H54 (cell line): ENCODE measurements around the gene FAM240A.

ENCODE experiments used
- DNase-seq: peaks from one replicate; pipeline ENCODE4 v3.0.0; 2011; ENCODE audit warnings: low spot score, mixed read lengths; ENCODE audit not compliant: insufficient read length
- FAIRE-seq: peaks from 3 replicates; lab custom pipeline; 2011; peaks lifted over from hg19 to GRCh38; lab: Jason Lieb, UNC
- POLR2A ChIP-seq: IDR thresholded peaks from 2 replicates; pipeline ENCODE4 v1.6.1; 2011; ENCODE audit warnings: low read depth, mild to moderate bottlenecking, low read length

Gene FAM240A

DNA sequence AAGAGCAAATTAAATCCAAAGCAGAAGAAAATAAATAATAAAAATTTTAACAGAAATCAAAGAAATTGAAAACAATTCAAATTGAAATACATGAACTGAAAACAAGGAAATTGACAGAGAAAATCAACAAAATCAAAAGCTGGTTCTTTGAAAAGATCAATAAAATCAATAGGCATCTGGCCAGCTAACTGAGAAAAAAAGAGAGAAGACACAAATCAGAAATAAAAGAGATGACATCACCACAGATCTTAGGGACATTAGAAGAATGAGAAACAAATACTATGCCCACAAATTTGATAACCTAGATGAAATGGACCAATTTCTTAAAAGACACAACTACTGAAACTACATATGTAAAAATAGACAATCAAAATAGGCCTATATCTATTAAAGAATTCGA lies 38.8 kb downstream of the FAM240A start:
- FAIRE-seq: no peak
- TF ChIP-seq POLR2A: no peak
- DNase-seq: no peak

DNA sequence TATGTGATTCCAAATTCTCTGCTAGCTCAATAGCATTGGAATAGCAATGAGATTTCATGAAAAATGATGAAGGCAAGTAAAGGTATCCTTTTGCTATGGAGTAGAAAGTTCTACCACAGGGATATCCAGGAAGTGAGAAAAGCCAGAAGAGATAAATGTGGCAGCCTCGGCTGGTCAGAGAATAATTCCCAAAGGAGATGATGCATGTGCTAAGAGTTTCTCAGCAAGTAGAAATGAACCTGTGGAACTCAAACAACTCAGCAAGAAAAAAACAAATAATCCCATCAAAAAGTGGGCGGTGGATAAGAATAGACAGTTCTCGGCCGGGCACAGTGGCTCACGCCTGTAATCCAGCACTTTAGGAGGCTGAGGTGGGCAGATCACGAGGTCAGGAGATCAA lies 42.9 kb downstream of the FAM240A start:
- FAIRE-seq (no peak), DNase-seq (no peak)
- TF ChIP-seq POLR2A: no peak

DNA sequence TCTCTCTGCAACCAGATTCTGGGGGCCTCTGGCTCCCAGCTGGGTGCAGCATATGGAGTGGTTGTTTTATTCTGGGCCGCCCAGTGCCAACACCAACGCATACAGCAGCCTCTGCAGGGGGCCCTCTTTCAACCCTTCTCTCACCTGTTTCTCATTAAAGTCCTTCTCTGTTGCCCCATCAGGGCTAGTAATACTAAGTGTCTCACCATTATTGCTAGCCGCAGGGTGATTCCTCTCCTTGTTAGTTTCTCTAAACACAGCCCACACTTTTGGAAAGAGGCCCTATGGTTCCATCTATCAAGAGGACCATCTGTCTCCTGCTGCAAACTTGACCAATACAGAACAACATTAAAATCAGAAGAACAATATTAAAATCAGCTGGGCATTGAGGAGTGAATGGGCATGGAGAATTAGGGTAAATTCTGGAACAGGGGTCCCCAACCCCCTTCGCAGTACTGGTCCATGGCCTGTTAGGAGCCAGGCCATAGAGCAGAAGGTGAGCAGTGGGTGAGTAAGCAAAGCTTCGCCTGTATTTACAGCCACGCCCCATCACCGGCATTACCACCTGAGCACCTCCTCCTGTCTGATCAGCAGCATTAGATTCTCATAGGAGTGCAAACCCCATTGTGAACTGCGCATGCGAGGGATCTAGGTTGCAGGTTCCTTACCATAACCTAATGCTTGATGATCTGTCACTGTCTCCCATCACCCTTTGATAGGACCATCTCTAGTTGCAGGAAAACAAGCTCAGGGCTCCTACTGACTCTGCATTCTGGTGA lies 44.6 kb downstream of the FAM240A start:
- no peak for TF ChIP-seq POLR2A
- FAIRE-seq (no peak), DNase-seq (no peak)

DNA sequence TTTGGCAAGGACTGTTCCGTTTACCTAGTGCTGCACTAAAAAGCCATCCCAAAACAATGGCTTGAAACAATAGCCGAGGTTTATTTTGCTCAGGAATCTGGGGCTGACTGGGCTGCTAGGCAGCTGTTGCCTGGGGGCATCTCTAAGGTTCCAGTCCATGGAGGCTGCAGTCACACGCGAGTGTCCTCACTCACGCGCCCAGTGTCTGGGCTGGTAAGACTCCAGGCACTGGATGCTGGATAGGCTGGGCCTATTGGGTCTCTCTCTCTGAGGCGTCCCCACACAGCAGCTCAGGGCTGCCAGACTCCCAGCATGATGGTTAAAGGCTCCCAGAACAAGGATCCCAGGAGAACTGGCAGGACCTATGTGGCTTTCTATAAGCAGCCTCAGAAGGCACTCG lies 47.0 kb downstream of the FAM240A start:
- no peak for DNase-seq
- no peak for TF ChIP-seq POLR2A
- no peak for FAIRE-seq

DNA sequence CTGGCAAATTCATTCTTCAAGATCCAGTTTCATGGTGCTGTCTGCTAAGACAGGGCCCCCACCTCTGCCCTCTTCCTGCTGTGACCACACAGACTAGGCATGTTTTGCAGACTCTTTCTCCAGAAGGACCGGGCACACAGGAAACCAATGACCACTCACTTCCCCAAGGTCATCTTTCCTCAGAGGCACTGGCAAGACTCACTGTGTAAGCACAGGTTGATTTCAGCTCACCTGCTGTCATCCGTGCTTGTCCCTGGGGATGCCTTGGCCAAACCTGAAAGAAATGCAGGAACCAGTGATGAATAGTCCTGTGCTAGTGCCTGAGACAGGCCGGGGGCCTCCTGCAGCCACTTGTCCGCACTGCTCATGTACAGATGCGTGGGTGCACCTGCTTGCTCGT lies 47.7 kb downstream of the FAM240A start:
- DNase-seq: no peak
- TF ChIP-seq POLR2A: no peak
- FAIRE-seq: no peak

DNA sequence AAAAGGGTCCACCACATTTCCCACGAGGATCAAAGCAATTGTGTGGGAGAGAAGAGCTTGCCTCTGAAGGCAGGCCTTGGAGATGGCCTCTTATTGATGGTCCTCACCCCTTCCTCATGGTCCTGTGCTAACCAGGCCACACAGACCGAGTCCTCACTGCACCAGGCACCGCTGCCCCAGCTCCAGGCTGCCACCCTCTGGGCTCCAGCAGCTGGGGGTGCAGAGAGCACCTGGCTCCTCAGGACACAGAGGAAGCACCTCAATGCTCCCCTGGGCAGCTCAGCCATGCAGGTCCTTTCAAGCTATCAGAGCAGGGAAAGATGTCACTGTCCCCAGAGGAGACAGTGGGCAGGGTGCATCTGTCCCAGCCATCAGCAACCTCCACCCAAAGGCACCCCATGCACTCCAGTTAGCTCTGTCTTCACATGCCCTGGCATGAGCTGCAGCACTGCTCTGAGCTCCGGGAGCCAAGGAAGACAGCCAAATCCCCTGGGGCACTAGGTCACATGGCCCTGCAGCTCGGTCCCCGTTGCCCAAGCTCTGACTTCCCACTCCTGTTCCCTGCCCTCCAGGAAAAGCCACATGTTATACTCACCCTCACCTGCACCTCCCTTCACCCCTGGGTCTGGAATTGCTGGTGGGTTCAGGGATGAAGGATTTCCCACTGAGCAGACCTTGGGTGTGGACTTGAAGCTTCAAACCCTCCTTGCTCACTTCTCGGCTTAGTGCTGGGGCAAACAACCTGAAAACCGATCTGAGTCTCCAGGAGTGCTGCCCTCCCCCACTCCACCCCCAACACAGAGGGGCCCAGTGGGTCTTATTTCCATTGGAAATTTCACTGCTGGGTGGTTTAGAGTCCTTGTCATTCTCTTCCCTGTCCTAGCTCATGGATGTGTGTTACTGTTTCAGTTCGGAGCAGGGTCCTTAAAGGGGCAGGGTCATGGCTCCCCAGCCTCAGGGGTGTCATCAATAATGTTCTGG lies 48.5 kb downstream of the FAM240A start:
- TF ChIP-seq POLR2A: no peak
- DNase-seq (no peak), FAIRE-seq (no peak)

DNA sequence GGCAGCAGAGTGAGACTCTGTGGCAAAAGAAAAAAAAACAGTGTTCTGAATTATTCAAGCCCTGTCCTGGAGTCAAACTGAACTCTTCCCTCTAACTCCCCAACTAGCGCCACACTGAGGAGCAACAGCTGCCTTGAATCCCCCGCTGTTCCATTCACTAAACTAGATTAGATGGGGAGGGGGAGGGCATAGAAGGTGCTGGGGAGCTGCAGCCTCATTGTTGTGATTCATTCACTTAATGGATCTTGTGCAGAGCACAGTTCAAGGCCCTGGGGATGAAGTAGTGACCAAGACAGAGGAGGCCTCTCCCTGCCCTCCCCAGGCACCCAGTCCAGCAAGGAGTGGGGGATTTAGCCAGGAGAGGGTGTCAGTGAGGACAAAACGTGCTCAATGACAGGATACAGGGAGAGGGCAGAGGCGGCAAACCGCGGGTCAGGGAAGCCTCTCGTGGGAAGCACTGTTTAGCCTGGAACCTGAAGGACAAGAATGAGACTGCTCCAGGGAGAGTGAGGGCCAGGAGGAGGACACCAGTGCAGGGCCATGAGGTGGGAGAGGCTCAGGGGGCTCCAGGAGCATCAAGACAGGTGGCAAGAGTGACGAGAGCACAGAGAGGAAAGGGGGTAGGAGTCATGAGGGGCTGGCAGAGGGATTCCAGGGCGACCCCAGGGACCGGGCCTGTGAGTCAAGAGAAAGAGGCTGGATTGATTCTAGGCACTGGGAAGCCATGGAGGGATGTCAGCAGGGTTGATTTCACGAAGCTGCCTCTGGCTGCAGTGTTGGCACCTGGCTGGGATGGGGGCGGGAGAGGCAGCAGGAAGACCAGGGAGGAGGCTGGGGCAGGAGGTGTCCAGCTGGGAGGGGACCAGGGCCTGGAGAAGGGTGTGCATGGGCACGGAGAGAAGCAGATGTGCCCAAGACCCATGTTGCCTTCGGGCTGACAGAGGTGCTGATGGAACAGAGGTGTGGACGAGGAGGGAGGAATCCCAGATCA lies 49.7 kb downstream of the FAM240A start:
- no peak for FAIRE-seq
- DNase-seq: no peak

DNA sequence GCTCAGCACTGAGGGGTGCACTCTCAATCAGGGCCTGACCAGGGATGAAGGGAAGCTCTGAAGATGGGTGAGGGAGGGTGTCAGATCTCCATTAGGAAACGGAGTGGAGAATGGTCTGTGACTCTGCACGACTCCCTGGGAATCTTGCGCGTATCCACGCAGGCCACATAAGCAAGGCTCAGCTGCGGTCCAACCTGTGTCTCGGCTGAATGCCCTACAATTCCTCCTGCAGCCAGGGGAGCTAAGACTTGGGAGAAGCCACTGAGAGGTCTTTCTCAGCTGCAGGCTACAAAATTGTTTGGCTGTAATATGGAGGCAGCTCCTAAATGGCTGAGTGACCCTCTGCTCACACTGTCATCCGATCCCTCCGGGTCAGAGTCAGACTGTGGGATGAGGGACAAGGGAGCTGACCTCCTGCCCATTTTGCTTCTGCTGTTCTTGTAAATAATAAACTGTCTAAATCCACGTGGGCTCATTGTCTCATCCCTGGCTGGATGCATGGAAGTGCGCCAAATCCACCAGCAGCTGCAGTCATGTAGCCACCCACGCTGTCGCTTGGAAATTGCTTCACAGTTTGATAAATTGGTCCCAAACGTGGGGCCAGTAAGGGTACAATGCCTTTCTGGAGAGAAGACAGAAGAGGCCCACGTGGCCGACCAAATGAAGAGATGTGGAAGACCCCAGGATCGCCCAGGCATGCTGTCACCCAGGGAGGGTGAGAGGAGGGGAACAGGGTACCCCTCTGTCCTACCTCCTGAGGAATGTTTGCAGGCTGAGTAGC lies 50.6 kb downstream of the FAM240A start:
- FAIRE-seq (no peak), DNase-seq (peak; percentile 1)
- TF ChIP-seq POLR2A: no peak

More for the DNA sequence above, 49.7 kb downstream of the FAM240A start:
- no peak for TF ChIP-seq POLR2A

DNA sequence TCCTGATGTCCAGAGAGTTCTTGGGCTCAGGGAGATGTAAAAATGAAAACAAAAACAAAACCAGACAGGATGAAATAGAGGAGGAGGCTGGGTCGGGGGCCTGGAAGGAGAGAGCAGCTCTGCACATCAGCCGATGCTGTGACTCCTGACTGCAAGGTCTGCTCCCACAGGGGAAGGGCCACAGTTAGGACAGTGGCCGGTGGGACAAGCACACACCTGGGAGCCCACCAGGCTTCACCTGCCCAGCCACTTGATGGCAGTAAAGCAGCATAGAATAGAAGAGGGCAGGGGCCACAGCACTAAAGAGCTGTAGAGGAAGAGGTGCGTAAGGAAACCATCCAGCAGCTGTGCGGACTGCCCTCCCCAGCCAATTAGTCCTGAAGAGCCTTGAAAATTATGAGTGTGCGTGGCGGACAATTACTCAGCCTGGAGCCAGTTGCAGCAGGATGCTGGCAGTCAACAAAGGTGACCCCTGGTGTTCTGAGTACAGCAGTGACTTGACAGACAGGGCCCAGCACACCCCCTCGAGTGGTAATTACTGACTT lies 51.3 kb downstream of the FAM240A start:
- DNase-seq (peak; percentile 6), FAIRE-seq (no peak)
- TF ChIP-seq POLR2A: no peak

DNA sequence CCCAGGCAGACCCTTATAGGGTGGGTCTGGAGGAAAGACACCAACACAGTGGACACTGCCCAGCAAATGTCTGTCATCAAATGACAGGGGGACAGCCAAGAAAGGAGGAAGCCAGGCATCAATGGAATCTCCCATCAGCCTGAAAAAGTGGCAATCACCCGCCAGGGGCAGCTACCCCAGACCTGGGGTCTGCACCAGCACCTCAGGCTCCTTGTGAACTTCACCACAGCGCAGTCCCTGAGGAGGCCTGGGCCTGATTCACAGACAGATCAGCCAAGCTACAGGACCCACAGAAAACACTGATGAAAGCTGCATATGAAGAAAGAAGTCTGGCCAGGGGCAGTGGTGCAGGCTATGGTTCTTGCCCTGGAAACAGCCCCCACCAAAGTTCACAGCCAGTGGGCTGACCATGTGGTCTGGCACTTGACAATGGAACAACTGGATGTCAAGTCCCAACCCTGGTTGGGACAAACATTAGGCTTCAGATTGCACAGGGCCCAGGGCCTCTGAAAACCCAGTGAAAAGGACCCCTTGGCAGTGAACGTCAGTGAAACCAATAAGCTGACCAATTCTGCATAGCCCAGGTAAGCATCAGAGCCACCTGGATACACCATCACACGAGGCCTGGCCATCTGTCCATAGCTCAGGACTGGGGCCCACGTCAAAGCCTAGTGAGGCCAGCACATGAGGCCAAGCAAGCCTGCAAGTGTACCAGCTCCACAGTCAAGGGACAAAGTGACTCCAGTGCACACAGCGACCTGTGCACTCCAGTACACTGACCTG lies 52.1 kb downstream of the FAM240A start:
- TF ChIP-seq POLR2A: no peak
- FAIRE-seq: no peak

DNA sequence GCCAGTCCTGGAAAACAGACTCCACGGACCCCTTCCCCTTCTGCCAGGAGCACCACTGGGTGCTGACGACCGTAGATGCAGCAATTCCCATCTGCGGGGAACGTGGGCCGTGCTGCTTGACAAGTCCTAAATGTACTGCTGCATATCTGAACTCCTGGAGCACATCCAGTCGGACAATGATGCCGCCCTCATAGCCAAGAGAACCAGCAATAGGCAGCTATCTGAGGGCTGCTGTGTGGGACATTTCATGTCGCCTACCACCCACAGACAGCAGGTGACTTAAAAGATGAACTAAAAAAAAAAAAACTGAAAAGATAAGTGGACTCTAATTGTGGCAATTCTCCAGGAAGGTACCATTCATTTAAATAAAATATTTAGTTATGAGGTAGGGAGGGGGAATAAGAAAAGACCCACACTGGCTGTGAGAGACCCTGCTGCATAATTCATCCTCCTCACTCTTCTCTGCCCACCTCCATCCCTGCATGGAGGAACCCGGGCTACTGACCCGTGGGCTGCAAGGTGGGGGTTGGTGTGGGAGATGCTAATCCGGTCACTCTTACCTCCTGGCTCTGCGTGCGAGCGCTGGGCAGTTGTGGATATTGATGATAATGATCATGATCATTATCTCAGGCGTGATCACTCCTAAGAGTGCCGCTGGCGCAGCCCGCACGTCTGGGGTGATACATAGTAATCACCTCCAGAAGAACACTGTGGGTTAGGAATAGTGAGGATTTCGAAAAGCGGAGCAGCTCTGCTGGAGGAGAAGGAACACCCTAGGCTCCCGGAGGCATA lies 52.8 kb downstream of the FAM240A start:
- FAIRE-seq: no peak
- no peak for TF ChIP-seq POLR2A
- DNase-seq: no peak

More for the DNA sequence above, 52.1 kb downstream of the FAM240A start:
- DNase-seq: peak; percentile 0
